NCI-H69 (cell line): ENCODE results near the gene ETV5.

Source experiments
- DNase-seq: peaks from one replicate; lab custom pipeline; 2025; lab: John Stamatoyannopoulos, UW

Gene ETV5

DNA sequence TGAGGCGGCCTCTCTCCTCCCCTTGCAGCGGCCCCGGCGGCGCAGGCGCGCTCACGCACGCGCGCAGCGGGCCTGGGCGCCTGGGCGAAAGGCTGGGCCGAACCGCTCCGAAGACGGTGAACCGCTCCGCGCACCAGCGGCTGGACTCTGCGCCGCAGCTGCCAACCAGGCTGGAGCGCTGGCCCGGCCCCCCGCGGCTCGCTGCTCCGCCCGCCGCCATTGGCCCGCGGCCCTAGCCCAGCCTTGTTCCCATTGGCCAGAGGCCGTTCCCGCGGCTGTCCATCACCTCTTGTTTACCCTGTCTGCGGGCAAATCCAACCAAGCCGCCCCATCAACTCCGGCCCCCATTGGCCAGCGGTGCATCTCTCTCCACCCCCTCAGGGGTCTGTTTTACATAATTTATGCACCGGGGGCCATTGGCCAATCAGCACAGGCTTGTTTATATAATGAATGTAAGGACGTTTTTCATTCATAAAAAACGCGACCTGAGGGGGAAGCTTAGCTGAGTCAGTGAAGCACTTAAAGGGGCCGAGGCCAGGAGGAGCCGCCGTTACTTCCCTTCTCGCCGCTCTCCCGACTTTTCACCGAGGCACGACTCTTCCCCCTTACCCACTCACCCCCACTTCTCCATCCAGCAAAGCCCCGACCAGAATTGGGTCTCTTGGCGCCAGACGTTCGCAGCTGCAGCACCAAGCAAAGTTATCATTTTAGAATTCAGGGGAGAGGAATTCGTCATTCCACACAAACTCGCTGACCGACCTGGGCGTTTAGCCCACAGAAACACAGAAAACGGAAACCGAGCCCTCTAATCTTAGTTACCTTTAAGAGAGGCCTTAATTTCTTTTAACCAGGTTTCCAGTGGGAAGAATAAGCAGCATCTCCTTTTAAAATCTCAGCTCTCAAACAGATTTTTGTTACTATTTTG, at the start of gene ETV5:
Gene ETV5 (minus strand): TSS at position 149 of the 925 bp plus-strand sequence. CDS start 3,221 bp downstream, outside the sequence.
- peak; percentile 93 for DNase-seq

DNA sequence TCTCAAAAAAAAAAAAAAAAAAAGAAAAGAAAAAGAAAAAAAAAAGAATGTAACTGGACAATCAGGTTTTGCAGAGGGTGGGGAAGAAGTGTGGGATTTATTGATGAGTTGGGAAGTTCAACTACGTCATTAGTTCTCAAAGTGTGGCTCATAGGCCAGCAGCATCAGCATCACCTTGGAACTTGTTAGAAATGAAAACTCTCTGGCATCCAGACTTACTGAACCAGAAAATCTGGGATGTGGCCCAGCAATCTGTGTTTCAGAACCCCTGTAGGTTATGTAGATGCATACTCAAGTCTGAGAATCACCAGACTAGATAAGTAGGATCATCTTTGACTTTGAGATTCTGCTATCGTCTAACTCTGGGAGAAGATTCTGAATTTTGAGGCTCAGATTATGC, 45.8 kb upstream of the ETV5 start:
- DNase-seq, result no peak

GRCh38 chr3:186152889-186153292, 44.0 kb upstream of the ETV5 start:
- DNase-seq, result no peak

DNA sequence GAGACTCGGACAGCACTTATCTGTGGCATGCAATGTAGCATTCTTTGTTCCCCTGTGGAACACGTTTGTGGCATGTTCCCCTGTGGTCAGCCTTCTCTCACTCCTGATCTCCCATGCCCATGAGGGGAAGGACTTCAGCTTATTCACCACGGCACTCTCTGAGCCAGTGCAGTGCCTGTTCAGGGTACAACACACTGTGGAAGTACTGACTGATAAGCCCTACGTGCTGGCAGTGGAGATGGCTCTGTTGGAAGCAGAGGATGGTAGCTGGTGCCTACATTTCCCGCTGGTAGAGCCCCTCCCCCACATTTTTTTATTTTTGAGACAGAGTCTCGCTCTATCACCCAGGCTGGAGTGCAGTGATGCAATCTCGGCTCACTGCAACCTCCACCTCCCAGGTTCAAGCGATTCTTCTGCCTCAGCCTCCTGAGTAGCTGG, 43.5 kb upstream of the ETV5 start:
- DNase-seq, result no peak

DNA sequence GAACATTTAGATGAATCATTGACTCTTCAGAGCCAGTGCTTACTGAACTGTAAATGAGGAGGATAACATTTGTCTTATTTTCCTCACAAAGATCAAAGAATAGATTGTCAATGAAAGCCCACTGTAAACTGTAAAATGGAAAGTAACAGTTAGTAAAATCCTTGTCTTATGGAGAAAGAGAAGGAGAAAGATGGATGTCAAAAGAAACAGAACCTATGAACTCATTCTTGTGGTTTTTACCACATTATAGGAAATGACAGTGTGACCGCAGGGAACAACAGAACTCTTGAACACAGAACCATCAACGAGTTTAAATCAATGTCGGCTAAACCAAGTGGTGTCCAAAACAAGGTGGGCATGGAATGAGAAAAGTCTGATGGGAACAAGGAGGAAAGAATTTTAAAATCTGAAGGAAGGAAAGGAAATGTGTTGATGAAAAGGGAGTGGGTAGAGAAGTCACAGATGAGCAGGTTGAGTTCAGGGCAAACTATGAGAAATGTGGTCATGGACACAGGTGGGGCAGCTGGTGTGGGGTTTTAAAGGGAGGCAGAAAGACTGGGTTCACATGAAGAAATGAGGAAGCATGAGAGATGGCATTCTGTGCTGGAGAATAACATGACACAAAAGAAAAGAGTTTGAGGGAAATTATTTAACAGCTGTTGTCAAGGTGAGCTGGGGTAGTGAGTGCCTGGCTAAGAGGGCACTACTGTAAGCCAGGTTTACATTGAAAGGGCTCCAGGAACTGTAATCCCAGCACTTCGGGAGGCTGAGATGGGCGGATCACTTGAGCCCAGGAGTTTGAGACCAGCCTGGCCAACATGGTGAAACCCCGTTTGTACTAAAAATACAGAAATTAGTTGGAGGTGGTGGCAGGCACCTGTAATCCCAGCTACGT, 42.4 kb upstream of the ETV5 start:
- no peak for DNase-seq

DNA sequence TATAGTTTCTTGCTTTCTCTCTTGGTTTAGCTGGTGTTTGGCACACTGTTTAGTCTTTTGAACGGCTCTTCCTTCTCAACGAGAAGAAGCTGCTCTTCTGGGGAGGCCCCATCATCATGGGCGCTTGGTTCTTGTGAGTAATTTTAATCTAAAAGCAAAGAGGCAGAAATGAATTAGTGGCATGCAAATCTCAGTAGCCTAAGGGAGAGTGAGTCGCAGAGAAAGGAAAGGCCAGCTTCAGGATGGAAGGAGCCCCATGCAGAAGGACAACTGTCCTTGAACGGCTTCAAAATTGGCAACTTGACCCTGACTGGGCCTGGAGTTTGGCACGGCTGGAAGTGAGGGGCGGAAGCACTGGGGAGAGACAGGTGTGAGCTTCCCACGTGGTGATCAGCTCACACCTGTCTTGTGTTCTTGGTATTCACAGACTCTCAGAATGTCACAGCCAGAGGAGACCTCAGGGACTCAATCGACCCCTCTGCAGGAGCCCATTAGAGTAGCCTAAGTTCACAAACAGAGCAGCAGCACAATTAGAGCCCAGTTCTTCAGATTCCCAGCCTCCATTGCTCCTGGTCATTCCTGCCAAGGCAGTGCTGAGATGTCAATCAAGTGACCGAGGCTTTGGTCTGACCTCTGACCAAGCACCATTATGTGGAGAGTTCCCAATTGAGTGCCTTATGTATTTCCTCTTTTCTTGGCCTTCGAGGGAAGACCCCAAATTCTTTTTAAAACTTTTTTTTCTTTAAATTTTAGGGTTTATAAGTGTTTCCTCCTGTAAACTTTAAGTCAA, 41.3 kb upstream of the ETV5 start:
- no peak for DNase-seq

GRCh38 chr3:186149319-186149960, 40.6 kb upstream of the ETV5 start:
- no peak for DNase-seq

GRCh38 chr3:186144257-186144656, 35.4 kb upstream of the ETV5 start:
- DNase-seq, result no peak

DNA sequence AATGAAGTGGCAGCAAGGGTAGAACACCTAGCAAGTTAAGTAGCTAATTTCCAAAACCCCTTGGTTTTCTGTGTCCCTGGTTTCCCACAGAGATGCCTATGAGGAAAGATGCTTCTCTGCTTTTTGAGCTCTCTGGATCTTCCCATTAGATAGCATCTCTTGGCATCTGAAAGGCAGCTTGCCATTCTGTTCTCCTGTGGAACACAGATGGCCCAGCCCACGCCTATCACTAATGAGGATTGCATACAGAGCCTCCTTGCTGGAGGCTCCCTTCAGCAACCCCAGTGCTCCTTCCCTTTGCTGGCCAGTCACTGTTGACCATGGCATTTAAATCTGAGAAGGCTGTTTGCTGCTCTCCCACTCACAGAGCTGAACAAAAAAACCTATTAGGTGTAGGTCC, 34.4 kb upstream of the ETV5 start:
- no peak for DNase-seq

DNA sequence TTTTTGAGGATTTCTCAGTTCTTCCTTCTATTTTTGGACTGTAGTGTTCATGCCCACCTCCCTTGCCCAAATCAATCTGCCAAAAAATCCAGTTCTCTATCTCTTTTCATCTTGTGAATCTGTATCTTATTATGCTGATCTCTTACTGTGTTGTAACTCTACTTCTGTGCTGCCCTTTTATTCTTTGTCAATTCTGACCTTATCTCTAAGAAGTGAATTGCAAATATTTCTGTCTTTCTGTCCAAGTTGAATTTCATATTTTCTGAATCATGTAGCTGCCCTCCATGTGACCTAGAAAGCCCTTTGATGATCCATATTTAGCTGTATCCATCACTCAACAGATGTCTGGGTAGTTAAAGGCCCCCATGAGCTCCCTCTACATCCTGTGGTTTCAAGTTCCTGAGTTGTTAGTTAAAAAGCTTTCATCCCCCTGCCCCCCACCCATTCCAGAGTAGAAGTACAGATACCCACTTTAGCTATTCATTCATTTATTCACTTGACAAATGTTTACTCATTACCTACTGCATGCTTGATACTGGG, 33.6 kb upstream of the ETV5 start:
- no peak for DNase-seq

GRCh38 chr3:186141790-186142189, 32.9 kb upstream of the ETV5 start:
- DNase-seq, result no peak

- DNase-seq, result no peak
Measured at GRCh38 chr3:186138272-186138981, 29.5 kb upstream of the ETV5 start.

DNA sequence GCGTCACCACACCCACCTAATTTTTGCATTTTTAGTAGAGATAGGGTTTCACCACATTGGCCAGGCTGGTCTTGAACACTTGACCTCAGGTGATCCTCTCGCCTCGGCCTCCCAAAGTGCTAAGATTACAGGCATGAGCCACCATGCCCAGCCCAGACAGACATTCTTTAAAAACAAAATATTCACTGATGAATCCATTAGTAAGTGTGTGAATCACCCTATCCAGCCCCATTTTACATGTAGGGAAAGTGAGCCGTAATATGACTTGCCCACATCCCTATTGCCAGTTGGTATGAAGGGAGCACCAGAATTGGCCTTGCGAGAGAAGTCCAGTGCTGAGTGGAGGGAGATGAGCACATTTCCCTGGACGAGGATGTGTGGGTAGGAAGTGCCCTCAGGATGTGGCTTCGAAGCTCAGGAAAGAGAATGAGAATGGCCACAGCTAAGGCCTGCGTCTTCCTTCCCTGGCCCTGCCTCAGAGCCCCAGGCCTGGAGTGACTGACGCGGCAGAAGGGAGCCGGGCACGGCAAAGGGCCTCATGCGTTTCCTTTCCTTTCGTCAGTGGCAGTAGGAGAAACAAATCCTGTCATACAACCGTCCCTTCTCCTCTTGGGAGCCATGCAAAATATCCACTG, 28.3 kb upstream of the ETV5 start:
- no peak for DNase-seq

DNA sequence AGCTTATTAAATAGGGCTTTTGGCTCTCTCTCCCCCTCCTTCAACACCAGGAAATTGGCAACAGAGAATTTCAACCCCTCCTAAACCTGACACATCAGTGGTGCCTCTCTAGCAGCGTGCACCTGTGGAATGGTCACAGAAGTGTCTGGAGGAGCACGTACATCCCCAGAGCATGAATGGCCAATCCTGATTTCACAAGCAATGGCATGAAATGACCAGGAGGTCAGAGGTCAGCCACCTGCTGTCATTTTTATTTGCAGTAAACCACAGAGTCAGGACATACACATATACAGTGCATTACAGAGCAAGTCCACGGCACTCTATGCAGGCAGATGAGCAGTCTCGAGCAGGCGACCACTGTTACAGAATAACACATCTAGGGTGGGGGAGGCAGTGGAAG, 25.1 kb upstream of the ETV5 start:
- DNase-seq, result no peak

- no peak for DNase-seq
Measured at GRCh38 chr3:186132487-186132886, 23.6 kb upstream of the ETV5 start.

DNA sequence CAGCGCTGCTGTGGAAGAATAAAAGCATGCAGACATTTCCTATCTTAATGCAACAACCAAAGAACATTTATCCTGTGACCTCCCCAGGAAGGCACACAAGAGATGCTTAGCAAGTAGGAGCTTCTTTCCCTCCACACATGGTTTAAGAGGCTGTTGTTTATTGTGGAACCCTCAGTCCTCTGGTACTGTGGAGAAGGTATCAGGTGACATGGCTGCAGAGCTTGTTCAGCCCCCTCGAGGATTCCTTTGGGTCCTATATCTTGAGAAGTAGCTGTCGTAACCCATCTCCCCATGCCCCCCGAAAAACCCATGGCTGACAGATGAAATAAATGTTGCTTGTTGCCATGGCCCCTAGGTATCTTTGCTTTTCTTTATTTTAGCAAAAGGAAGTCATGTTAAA, 20.3 kb upstream of the ETV5 start:
- no peak for DNase-seq

DNA sequence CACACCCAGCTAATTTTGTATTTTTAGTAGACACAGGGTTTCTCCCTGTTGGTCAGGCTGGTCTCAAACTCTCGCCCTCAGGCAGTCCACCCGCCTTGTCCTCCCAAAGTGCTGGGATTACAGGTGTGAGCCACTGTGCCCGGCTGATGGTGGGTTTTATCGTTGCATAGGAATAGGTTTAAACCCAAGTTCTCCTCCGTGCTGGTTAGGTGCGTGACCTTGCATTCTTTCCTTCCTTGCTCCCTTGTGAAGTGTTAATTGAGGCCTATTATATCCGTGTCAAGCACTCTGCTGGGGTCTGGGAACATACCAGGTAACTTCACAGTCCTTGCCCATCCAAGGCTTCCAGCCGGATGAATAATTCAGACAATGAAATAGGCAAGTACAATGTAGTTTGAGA, 19.3 kb upstream of the ETV5 start:
- no peak for DNase-seq

- DNase-seq, result no peak
Measured at GRCh38 chr3:186127463-186127862, 18.6 kb upstream of the ETV5 start.

GRCh38 chr3:186125118-186125517, 16.2 kb upstream of the ETV5 start:
- DNase-seq, result no peak

DNA sequence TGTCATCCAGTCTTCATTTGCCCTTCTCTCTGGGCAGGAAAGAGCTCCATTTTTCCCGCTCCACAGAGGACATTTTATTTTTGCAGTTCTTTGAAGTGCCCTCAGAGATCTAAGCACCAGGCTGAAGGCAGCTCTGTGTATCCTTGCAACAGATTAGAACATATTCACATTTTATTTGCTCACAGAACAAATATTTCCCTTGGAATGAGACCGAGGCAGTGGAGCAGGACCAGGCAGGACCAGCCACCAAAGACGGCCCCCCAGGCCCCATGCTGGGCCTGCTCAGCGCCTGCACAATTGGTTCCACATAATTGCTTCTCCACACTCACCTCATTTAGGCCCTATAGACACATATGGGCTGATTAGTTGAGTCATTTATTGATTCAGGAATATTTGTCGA, 15.7 kb upstream of the ETV5 start:
- no peak for DNase-seq
